ENCODE results near the gene UTF1.

- TF ChIP-seq KDM5B (IDR thresholded peaks at IDR 0.05; ENCODE audit: insufficient replicate concordance, low read depth, low read length) = no peak
- no peak for TF ChIP-seq POLR2AphosphoS2 (IDR thresholded peaks at IDR 0.05; ENCODE audit: low read length)
- TF ChIP-seq CTCF (IDR thresholded peaks at IDR 0.05 in 2 of 3, conservative IDR thresholded peaks at IDR 0.05 in 1 of 3; ENCODE audit: insufficient read depth in 2 of 3, low read depth in 1 of 3, low read length in 3 of 3) = no peak
Measured at GRCh38 chr10:133211141-133211830, 18.7 kb upstream of the UTF1 start.

Data from K562 (cell line).